SK-N-MC (cell line): ENCODE measurements around the gene GLI1.

Source experiments
- EZH2 ChIP-seq: fragments of 200-600 bp; sonication (generic); IDR thresholded peaks from one replicate; pipeline ENCODE4 v1.6.1; 2017; ENCODE audit warnings: antibody characterized with exemption
- FOXP2 ChIP-seq: optimal IDR thresholded peaks from 2 replicates; pipeline ENCODE3; 2011; ENCODE audit warnings: mild to moderate bottlenecking, moderate library complexity; ENCODE audit not compliant: insufficient read depth; ENCODE audit errors: extremely low read length, control extremely low read depth
- POLR2AphosphoS5 ChIP-seq: IDR thresholded peaks from 2 replicates; pipeline ENCODE4 v1.6.1; 2012; ENCODE audit warnings: mild to moderate bottlenecking, low read depth, low read length, borderline replicate concordance

DNA sequence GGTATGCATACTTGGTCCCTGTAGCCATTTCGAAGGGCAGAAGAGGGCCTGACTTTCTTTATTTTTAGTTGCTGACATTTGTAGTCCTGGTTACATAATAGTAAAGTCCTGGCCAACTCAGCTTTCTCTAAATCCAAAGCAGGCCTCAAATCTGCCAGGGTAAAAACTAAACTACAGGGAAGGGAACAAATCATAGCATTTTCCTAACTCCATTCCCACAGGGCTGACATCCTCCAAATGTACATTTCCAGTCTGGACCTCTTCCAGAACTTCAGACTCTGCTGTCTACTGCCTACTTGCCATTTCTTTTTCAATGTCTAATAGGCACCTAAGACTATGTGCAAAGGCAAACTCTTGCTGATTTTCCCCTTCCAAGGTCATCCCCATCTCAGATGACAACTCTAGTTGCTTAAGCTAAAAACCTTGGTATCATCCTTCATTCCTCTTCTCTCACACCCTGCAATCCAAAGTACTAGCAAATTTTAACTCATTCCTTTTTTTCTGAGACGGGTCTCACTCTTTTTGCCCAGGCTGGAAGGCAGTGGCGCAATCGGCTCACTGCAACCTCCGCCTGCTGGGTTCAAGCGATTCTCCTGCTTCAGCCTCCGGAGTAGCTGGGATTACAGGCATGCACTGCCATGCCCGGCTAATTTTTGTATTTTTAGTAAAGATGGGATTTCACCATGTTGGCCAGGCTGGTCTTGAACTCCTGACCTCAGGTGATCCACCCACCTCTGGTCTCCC lies 58.8 kb downstream of the GLI1 start:
- TF ChIP-seq POLR2AphosphoS5: no peak
- no peak for TF ChIP-seq EZH2
- no peak for TF ChIP-seq FOXP2
